SU-DHL-6 (cell line): ENCODE results near the gene DTX1.
A peak's percentile ranks its signal among the peaks of the same experiment; 100 is the strongest.

Source experiments
- H2AFZ ChIP-seq: fragments of 200-600 bp; sonication (generic); 2 replicates; pipeline ENCODE4 v1.6.1; 2014; ENCODE audit warnings: low read depth, mild to moderate bottlenecking, moderate library complexity, mixed read lengths, antibody characterized with exemption, low read length; ENCODE audit not compliant: severe bottlenecking
- H3F3A ChIP-seq: fragments of 200-600 bp; shearing (Covaris generic); 2 replicates; pipeline ENCODE4 v1.6.0; 2016; ENCODE audit warnings: antibody characterized with exemption, mild to moderate bottlenecking; ENCODE audit not compliant: insufficient read depth
- H3K27ac ChIP-seq: fragments of 200-600 bp; sonication (generic); 2 replicates; pipeline ENCODE4 v1.5.1; 2016; ENCODE audit warnings: low read depth, mild to moderate bottlenecking, low read length, moderate library complexity, mixed read lengths
- H3K27me3 ChIP-seq: fragments of 200-600 bp; sonication (generic), shearing (Covaris generic); 2 replicates; pipeline ENCODE4 v1.6.0; 2014; ENCODE audit warnings: mild to moderate bottlenecking, low read length
- H3K36me3 ChIP-seq: fragments of 200-600 bp; sonication (generic); 2 replicates; pipeline ENCODE4 v1.6.1; 2014; ENCODE audit warnings: mild to moderate bottlenecking, low read length, mixed read lengths
- H3K4me2 ChIP-seq: fragments of 300-600, 200-600 bp; shearing (Covaris generic), sonication (generic); 2 replicates; pipeline ENCODE4 v1.6.0; 2014; ENCODE audit warnings: low read length, low read depth, mild to moderate bottlenecking; ENCODE audit not compliant: poor library complexity, severe bottlenecking
- H3K4me3 ChIP-seq: fragments of 200-600 bp; sonication (generic); 2 replicates; pipeline ENCODE4 v1.5.1; 2014; ENCODE audit warnings: antibody characterized with exemption, low read length, mild to moderate bottlenecking, mixed read lengths; ENCODE audit not compliant: insufficient read depth, poor library complexity, severe bottlenecking
- H3K79me2 ChIP-seq: fragments of 200-600 bp; sonication (generic); 2 replicates; pipeline ENCODE4 v1.6.1; 2014; ENCODE audit warnings: mild to moderate bottlenecking, low read length, moderate library complexity; ENCODE audit not compliant: insufficient read depth
- H3K9ac ChIP-seq: fragments of 200-600 bp; sonication (generic); 2 replicates; pipeline ENCODE4 v1.7.0; 2014; ENCODE audit warnings: mild to moderate bottlenecking, low read length
- H3K9me2 ChIP-seq: fragments of 200-600 bp; sonication (generic); replicated peaks from 2 replicates; pipeline ENCODE4 v1.6.1; 2014; ENCODE audit warnings: low read length; ENCODE audit not compliant: insufficient read depth
- H3K9me3 ChIP-seq: fragments of 200-600 bp; sonication (generic); 2 replicates; pipeline ENCODE4 v1.6.1; 2014; ENCODE audit warnings: low read length, mixed read lengths; ENCODE audit not compliant: insufficient read depth
- H4K20me1 ChIP-seq: fragments of 200-600 bp; sonication (generic); 2 replicates; pipeline ENCODE4 v1.6.1; 2014; ENCODE audit warnings: low read depth, mild to moderate bottlenecking, antibody characterized with exemption, low read length, moderate library complexity, mixed read lengths
- CTCF ChIP-seq: fragments of 200-600 bp; sonication (generic); IDR thresholded peaks from one replicate; pipeline ENCODE4 v1.5.1; 2017; ENCODE audit warnings: antibody characterized with exemption, mild to moderate bottlenecking, low read length, moderate library complexity; ENCODE audit not compliant: insufficient read depth, poor library complexity, severe bottlenecking
- EZH2phosphoT487 ChIP-seq: fragments of 200-600 bp; sonication (generic), shearing (Covaris generic); conservative IDR thresholded peaks from 2 replicates; pipeline ENCODE4 v1.6.1; 2018; ENCODE audit warnings: mild to moderate bottlenecking, antibody characterized with exemption, low read length, moderate library complexity, mixed read lengths

Gene DTX1

DNA sequence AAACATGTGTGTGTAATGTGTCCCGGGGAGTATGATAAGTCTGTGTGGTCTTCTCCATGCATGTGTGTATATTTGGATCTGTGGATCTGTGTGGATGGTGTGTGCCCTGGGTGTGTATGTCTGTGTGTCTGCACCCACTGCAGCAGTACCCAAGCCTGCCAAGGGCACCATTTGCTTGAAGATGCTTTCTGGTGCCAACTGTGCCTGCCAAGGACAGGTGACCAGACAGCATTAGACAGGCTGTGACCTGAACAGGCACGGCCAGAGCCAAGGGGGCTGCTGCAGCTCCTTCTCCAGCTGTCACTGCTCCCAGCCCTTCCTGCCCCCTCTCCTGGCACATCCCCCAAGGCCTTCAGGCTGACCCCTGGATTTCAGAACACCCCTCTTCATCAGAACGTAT is 35.0 kb downstream of the DTX1 start:
- Histone ChIP-seq H4K20me1 (no peaks in the 10 kb centered on the region), H3F3A (peaks cover 90% of the 10 kb centered on the region), H3K9me2 (no peaks in the 10 kb centered on the region), H3K9ac (peak overlapping the region; percentile 11; the same call in 1 of the 2 replicates), H3K27ac (peak overlapping the region; percentile 99), H3K36me3 (peaks cover 19% of the 10 kb centered on the region), H3K4me2 (peak overlapping the region; percentile 0), H3K9me3 (no peaks in the 10 kb centered on the region), H2AFZ (no peak overlapping the region), H3K4me3 (no peak overlapping the region), H3K79me2 (peaks cover 41% of the 10 kb centered on the region), H3K27me3 (no peaks in the 10 kb centered on the region)
- TF ChIP-seq EZH2phosphoT487 (no peak), CTCF (no peak)

GRCh38 chr12:113092607-113093408 is 36.3 kb downstream of the DTX1 start:
- TF ChIP-seq EZH2phosphoT487 (no peak), CTCF (peak; percentile 7)
- Histone ChIP-seq H3K27me3 (no peaks in the 10 kb centered on the region), H3K9me2 (no peaks in the 10 kb centered on the region), H3K27ac (peak overlapping the region; percentile 99), H3K79me2 (peaks cover 31% of the 10 kb centered on the region), H3K4me3 (no peak overlapping the region), H2AFZ (no peak overlapping the region), H3K4me2 (peak overlapping the region; percentile 0), H3K9me3 (no peaks in the 10 kb centered on the region), H3K9ac (peak overlapping the region; percentile 11; the same call in 1 of the 2 replicates), H3F3A (peaks cover 93% of the 10 kb centered on the region), H3K36me3 (peaks cover 15% of the 10 kb centered on the region), H4K20me1 (no peaks in the 10 kb centered on the region)

GRCh38 chr12:113093409-113094101 is 37.0 kb downstream of the DTX1 start:
- no peaks in the 10 kb centered on the region for H3K27me3 ChIP-seq
- H3K9ac ChIP-seq, result no peak overlapping the region
- H3K9me2 ChIP-seq, result no peaks in the 10 kb centered on the region
- no peaks in the 10 kb centered on the region for H4K20me1 ChIP-seq
- H3K4me3 ChIP-seq, result no peak overlapping the region
- peak overlapping the region; percentile 43; the same call in 1 of the 2 replicates for H3K27ac ChIP-seq
- peaks cover 25% of the 10 kb centered on the region for H3K79me2 ChIP-seq
- H3K4me2 ChIP-seq, result no peak overlapping the region
- TF ChIP-seq EZH2phosphoT487 (no peak), CTCF (no peak)
- no peaks in the 10 kb centered on the region for H3K9me3 ChIP-seq
- H2AFZ ChIP-seq, result no peak overlapping the region
- H3K36me3 ChIP-seq, result peaks cover 12% of the 10 kb centered on the region; the same call in 1 of the 2 replicates
- peaks cover 93% of the 10 kb centered on the region for H3F3A ChIP-seq
